Measurements from ENCODE around the gene HDAC10.

DNA sequence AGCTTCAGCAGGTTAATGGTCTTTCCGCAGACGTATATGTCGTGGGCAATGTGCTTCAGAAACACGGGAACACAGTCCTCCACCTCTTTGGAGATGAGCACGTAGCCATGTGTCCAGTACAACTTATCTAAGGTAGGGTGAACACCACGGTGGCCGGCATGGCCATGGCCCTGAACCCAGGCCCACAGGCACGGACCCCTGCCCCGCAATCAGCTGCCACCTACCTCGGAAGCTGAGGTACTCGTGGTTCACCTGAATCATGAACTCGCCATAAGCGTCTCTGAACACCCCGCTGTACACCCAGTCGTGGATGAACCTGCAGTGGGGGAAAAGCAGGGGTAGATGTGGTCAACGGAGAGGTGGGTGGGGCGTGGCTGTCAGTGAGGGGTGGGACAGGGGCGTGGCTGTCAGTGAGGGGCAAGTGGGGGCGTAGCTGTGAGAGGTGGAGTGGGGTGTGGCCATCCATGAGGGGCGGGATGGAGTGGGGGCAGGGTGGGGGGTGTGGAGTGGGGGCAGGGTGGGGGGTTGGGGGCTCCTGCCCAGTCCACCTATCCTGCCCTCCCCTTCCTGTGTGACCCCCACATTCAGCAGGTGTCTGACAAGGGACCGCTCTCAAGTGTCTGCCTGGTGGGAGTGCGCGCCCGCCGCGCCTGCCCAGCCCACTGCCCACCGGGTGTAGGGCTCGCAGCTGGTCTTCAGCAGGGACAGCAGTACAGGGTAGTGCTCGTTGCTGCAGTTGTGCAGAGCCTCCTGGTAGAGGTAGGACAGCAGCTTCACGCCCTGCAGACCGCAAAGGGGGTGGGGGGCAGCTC is 24.8 kb downstream of the HDAC10 start:
- TF ChIP-seq, protein P1, sequence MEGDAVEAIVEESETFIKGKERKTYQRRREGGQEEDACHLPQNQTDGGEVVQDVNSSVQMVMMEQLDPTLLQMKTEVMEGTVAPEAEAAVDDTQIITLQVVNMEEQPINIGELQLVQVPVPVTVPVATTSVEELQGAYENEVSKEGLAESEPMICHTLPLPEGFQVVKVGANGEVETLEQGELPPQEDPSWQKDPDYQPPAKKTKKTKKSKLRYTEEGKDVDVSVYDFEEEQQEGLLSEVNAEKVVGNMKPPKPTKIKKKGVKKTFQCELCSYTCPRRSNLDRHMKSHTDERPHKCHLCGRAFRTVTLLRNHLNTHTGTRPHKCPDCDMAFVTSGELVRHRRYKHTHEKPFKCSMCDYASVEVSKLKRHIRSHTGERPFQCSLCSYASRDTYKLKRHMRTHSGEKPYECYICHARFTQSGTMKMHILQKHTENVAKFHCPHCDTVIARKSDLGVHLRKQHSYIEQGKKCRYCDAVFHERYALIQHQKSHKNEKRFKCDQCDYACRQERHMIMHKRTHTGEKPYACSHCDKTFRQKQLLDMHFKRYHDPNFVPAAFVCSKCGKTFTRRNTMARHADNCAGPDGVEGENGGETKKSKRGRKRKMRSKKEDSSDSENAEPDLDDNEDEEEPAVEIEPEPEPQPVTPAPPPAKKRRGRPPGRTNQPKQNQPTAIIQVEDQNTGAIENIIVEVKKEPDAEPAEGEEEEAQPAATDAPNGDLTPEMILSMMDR (IDR thresholded peaks at IDR 0.05): no peak
- no peak for TF ChIP-seq EP300 (IDR thresholded peaks at IDR 0.05)
- no peak for TF ChIP-seq POLR2A (IDR thresholded peaks at IDR 0.05)

Data from tibial nerve (tissue), 4 donors.